ENCODE measurements around the gene MIPOL1. TPM values are rescaled to one million over a fixed set of nuclear protein-coding genes. Genes with fewer than 3 reads are reported as not detected.
"Not testable (repeated sequence)": the region's sequence is repeated elsewhere in the genome, so short reads cannot be mapped to it uniquely, and the experiment has no call there.

MIPOL1 gene
- total and polyA plus RNA-seq, 5 donors: 3.9 to 13.2 (median 11.3) TPM

DNA sequence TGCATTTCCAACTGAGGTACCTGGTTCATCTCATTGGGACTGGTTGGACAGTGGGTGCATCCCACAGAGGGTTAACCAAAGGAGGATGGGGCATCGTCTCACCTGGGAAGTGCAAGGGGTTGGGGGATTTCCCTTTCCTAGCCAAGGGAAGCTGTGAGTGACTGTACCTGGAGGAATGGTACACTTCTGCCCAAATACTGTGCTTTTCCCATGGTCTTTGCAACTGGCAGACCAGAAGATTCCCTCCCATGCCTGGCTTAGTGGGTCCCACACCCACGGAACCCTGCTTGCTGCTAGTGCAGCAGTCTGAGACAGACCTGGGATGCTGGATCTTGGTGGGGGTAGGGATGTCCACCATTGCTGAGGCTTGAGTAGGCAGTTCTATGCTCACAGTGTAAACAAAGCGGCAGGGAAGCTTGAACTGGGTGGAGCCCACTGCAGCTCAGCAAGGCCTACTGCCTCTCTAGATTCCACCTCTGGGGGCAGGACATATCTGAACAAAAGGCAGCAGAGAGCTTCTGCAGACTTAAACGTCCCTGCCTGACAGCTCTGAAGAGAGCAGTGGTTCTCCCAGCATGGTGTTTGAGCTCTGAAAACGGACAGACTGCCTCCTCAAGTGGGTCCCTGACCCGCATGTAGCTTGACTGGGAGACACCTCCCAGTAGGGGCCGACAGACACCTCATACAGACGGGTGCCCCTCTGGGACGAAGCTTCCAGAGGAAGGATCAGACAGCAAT lies 9.7 kb upstream of the MIPOL1 start:
- WGBS: 66% methylated on average over 9 of the region's 9 CpGs
- H3K4me1 ChIP-seq (ENCODE audit: control insufficient read depth, insufficient read depth, low read length); H3K4me3 ChIP-seq (ENCODE audit: low read length); ATAC-seq; H3K9me3 ChIP-seq (ENCODE audit: control insufficient read depth, low read length); intact Hi-C loops (cut with DNase I); H3K27me3 ChIP-seq (ENCODE audit: control insufficient read depth, insufficient read depth); H3K27ac ChIP-seq (ENCODE audit: low read length); DNase-seq: not testable (repeated sequence)

DNA sequence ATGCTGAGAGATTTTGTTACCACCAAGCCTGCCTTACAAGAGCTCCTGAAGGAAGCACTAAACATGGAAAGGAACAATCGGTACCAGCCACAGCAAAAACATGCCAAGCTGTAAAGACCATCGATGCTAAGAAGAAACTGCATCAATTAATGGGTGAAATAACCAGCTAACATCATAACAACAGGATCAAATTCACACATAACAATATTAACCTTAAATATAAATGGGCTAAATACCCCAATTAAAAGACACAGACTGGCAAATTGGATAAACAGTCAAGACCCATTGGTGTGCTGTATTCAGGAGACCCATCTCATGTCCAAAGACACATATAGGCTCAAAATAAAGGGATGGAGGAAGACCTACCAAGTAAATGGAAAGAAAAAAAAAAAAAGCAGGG lies 8.0 kb upstream of the MIPOL1 start:
- intact Hi-C loops (cut with DNase I); H3K9me3 ChIP-seq (ENCODE audit: control insufficient read depth, low read length); H3K4me3 ChIP-seq (ENCODE audit: low read length); H3K27me3 ChIP-seq (ENCODE audit: control insufficient read depth, insufficient read depth); ATAC-seq; H3K4me1 ChIP-seq (ENCODE audit: control insufficient read depth, insufficient read depth, low read length); DNase-seq; H3K27ac ChIP-seq (ENCODE audit: low read length): not testable (repeated sequence)
- 92% methylated on average over 2 of the region's 2 CpGs for WGBS

DNA sequence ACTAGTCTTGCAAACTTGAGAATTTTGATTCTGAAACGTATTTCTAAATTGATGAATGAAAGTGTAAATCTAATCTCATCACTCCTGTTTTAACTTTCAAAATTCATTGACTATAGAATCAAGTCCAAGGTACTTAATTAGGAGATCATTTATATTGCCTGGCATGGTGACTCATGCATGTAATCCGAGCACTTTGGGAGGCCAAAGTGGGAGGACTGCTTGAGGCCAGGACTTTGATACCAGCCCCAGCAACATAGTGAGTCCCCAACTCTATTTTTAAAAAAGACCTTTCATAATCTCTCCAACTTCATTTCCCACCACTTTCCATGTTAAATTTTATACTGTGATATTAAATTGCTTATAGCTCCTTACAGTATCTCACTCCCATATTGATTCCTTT lies 3.0 kb upstream of the MIPOL1 start:
- Histone ChIP-seq H3K4me1 (ENCODE audit: control insufficient read depth, insufficient read depth, low read length) (no peaks in the 10 kb centered on the region), H3K9me3 (ENCODE audit: control insufficient read depth, low read length) (no peaks in the 10 kb centered on the region), H3K4me3 (ENCODE audit: low read length) (no peak overlapping the region), H3K27me3 (ENCODE audit: control insufficient read depth, insufficient read depth) (no peaks in the 10 kb centered on the region), H3K27ac (ENCODE audit: low read length) (no peak overlapping the region)
- no peak for DNase-seq
- WGBS: 85% methylated on average over 2 of the region's 2 CpGs
- intact Hi-C loops (cut with DNase I): no loop called here
- ATAC-seq: no peak

DNA sequence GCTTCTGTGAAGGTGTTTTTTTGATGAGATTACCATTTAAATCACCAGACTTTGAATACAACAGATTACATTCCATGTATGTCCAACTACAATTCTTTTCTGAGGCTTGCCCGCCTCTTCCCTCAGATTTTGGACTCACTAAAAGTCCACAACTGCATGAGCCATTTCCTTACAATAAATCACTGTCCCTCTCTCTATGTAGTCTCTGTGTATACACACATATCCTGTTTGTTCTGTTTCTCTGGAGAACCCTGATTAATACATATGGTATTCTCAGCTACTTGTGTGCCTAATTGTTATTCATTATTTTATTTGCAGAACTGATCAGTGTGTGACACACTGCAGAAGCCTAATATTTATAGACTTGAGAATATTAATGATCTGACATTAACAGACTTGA lies 2.4 kb upstream of the MIPOL1 start:
- intact Hi-C loops (cut with DNase I): no loop called here

DNA sequence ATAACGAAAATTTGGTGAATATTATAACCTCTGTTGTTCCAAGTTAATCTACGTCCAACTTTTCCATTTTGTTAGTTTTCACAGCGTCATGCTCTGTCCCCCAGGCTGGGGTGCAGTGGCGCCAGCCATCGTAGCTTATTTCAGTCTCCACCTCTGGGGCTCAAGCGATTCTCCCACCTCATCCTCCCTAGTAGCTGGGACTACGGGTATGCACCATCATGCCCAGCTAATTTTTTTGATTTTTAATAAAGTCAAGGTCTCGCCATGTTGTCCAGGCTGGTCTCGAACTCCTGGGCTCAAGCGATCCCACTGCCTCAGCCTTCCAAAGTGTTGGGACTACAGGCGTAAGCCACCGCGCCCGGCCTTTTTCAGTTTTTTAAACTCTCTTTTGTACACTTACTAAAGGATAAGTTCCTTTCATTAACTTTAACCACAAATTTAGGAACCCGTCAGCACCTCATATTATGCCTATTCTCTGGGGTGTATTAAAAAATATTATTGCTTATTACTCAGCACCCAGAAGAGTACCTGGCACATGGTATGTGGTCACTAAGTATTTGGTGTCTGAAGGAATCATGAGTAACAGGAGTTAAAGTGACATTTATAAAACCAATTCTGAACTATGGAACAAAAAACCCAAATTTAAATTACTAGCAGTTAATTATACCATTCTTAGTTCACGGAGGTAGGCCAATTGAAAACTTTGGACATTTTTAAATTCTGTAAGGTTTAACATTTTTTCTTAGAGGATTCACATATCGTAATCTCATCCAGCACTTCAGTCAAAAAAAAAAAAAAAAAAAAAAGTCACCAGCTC lies 925 bp upstream of the MIPOL1 start:
- no peaks in the 10 kb centered on the region for H3K27me3 ChIP-seq (ENCODE audit: control insufficient read depth, insufficient read depth)
- no peaks in the 10 kb centered on the region for H3K4me1 ChIP-seq (ENCODE audit: control insufficient read depth, insufficient read depth, low read length)
- intact Hi-C loops (cut with DNase I): no loop called here
- peak overlapping the region; percentile 90 for H3K27ac ChIP-seq (ENCODE audit: low read length)
- WGBS: 91% methylated on average over 17 of the region's 17 CpGs
- DNase-seq (peak in 1 of 3 donors; percentile 8), ATAC-seq (no peak)
- no peaks in the 10 kb centered on the region for H3K9me3 ChIP-seq (ENCODE audit: control insufficient read depth, low read length)
- peak overlapping the region; percentile 61 for H3K4me3 ChIP-seq (ENCODE audit: low read length)

More for the DNA sequence above, 2.4 kb upstream of the MIPOL1 start:
- ATAC-seq: no peak
- Histone ChIP-seq H3K27ac (ENCODE audit: low read length) (no peak overlapping the region), H3K4me3 (ENCODE audit: low read length) (no peak overlapping the region), H3K4me1 (ENCODE audit: control insufficient read depth, insufficient read depth, low read length) (no peaks in the 10 kb centered on the region), H3K9me3 (ENCODE audit: control insufficient read depth, low read length) (no peaks in the 10 kb centered on the region), H3K27me3 (ENCODE audit: control insufficient read depth, insufficient read depth) (no peaks in the 10 kb centered on the region)
- 69% methylated on average over 1 of the region's 1 CpG for WGBS
- no peak for DNase-seq

DNA sequence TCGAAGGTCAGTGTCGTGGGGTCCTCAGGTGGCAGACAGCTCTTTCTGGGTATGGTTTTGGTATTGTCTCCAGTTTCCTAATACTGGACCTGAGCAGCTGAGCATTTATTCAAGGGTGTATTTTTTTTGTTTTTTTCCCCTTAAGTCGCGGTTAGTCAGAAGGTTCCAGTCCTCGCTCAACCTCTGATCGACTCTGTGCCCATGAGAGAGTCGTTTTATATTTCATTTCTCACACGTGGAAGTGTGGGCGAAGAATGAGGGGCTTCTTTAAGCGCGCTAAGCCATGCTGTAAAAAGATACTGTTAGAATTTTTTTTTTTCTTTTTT lies 499 bp downstream of the MIPOL1 start:
- ATAC-seq (peak in 1 of 2 donors; percentile 14), DNase-seq (no peak)
- Histone ChIP-seq H3K4me3 (ENCODE audit: low read length) (peak overlapping the region; percentile 61), H3K9me3 (ENCODE audit: control insufficient read depth, low read length) (no peaks in the 10 kb centered on the region), H3K27me3 (ENCODE audit: control insufficient read depth, insufficient read depth) (no peaks in the 10 kb centered on the region), H3K27ac (ENCODE audit: low read length) (peak overlapping the region; percentile 69), H3K4me1 (ENCODE audit: control insufficient read depth, insufficient read depth, low read length) (no peaks in the 10 kb centered on the region)
- WGBS: 14% methylated on average over 11 of the region's 11 CpGs
- intact Hi-C loops (cut with DNase I): no loop called here

DNA sequence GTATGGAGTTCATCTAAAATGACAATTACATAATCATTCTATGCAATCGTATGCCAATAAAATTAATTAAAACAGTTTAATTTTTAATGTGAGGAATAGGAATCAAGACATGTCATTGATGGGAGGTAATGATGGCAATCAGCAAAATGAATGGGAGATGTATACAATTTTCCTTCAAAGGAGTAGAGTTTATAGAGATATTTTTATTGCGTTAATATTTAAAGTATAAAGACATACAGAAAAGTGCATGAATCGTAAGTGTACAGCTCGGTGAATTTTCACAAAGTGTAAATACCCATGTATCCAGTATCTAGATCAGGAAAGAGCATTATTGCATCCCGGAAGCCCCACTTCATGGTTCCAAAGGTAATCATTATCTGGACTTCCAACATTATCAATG lies 1.2 kb downstream of the MIPOL1 start:
- ATAC-seq (no peak), DNase-seq (no peak)
- Histone ChIP-seq H3K27ac (ENCODE audit: low read length) (no peak overlapping the region), H3K9me3 (ENCODE audit: control insufficient read depth, low read length) (no peaks in the 10 kb centered on the region), H3K27me3 (ENCODE audit: control insufficient read depth, insufficient read depth) (no peaks in the 10 kb centered on the region), H3K4me3 (ENCODE audit: low read length) (peak overlapping the region; percentile 61), H3K4me1 (ENCODE audit: control insufficient read depth, insufficient read depth, low read length) (no peaks in the 10 kb centered on the region)
- WGBS: 94% methylated on average over 5 of the region's 5 CpGs
- intact Hi-C loops (cut with DNase I): no loop called here

DNA sequence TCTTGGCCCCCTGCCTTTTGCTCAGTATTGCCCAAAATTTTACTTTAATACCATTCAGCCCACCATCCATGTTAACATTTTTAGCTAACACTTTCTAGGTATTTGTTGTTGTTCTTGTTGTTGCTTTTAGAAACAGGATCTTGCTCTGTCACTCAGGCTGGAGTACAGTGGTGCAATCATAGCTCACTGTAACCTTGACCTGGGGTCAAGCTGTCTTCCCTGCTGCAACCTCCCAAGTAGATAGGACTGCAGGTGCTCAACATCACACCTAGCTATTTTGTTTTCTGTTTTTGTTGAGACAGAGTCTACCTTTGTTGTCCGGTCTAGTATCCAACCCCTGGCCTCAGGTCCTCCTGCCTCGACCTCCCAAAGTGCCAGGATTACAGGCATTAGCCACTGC lies 4.0 kb downstream of the MIPOL1 start:
- WGBS: 96% methylated on average over 2 of the region's 2 CpGs
- Histone ChIP-seq H3K9me3 (ENCODE audit: control insufficient read depth, low read length) (no peaks in the 10 kb centered on the region), H3K27ac (ENCODE audit: low read length) (no peak overlapping the region), H3K4me3 (ENCODE audit: low read length) (no peak overlapping the region), H3K27me3 (ENCODE audit: control insufficient read depth, insufficient read depth) (no peaks in the 10 kb centered on the region), H3K4me1 (ENCODE audit: control insufficient read depth, insufficient read depth, low read length) (no peaks in the 10 kb centered on the region)
- intact Hi-C loops (cut with DNase I): no loop called here
- DNase-seq (no peak), ATAC-seq (no peak)

DNA sequence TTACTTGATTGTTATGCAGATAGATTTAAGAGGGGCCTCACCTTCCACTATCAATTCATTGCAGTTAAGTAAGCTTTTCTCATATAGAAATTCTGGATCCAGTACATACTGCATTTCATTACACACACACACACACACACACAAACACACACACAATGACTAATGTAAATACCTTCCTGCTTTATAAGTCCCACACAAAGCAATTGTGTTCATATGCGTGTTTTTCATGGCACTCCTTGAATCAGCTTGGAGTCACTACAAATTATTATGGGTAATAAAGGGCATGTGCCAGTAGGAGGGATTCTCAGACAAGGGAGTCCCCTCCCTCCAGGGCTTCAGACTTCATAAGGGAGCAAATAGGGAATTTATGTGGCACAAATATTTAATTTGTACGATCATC lies 4.5 kb downstream of the MIPOL1 start:
- Histone ChIP-seq H3K27ac (ENCODE audit: low read length) (no peak overlapping the region), H3K4me1 (ENCODE audit: control insufficient read depth, insufficient read depth, low read length) (no peaks in the 10 kb centered on the region), H3K9me3 (ENCODE audit: control insufficient read depth, low read length) (no peaks in the 10 kb centered on the region), H3K27me3 (ENCODE audit: control insufficient read depth, insufficient read depth) (no peaks in the 10 kb centered on the region), H3K4me3 (ENCODE audit: low read length) (no peak overlapping the region)
- WGBS: 90% methylated on average over 2 of the region's 2 CpGs
- no peak for DNase-seq
- intact Hi-C loops (cut with DNase I): no loop called here
- no peak for ATAC-seq

DNA sequence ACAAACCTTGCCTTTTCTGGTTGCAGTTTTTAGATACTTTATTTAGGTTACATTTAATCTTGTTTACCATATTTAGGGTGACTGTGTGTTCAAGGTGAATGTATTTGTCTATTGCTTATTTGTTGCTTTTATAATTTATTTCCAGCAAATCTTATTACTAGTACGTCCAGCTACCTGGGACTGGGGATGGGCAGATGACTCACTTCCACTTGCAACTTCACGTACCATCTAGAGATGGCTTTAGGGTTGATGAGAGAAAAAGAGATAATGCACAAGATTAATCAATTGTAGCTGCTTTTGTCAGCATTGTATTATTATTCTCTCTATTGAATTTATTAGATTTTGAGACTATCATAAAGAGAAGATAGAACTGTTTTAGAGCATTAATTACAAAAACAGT lies 5.1 kb downstream of the MIPOL1 start:
- H3K27ac ChIP-seq (ENCODE audit: low read length): no peak overlapping the region
- DNase-seq (no peak), ATAC-seq (no peak)
- no peak overlapping the region for H3K4me3 ChIP-seq (ENCODE audit: low read length)
- intact Hi-C loops (cut with DNase I): no loop called here
- no peaks in the 10 kb centered on the region for H3K9me3 ChIP-seq (ENCODE audit: control insufficient read depth, low read length)
- whole genome bisulfite sequencing: 85% methylated on average over 2 of the region's 2 CpGs
- no peaks in the 10 kb centered on the region for H3K4me1 ChIP-seq (ENCODE audit: control insufficient read depth, insufficient read depth, low read length)
- no peaks in the 10 kb centered on the region for H3K27me3 ChIP-seq (ENCODE audit: control insufficient read depth, insufficient read depth)

DNA sequence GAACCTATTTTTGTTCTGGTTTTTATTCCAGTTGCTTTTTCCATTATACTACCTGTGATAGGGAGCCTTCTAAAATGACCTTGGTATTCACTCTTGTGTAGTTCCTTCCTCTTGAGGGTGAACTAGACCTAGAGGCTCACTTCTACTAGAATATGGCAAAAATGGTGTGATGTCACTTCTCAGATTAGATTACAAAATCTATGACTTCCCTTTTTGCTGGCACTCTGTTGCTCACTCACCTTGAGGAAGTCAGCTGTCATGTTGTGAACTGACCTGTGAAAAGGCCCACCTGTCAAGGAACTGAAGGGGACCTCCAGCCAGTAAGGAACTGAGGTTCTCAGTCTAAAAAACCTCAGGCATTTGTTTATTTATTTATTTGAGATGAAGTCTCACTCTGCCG lies 5.7 kb downstream of the MIPOL1 start:
- Histone ChIP-seq H3K4me3 (ENCODE audit: low read length) (no peak overlapping the region), H3K27ac (ENCODE audit: low read length) (no peak overlapping the region), H3K27me3 (ENCODE audit: control insufficient read depth, insufficient read depth) (no peaks in the 10 kb centered on the region), H3K9me3 (ENCODE audit: control insufficient read depth, low read length) (no peaks in the 10 kb centered on the region), H3K4me1 (ENCODE audit: control insufficient read depth, insufficient read depth, low read length) (no peaks in the 10 kb centered on the region)
- ATAC-seq (no peak), DNase-seq (no peak)
- intact Hi-C loops (cut with DNase I): no loop called here
- 89% methylated on average over 1 of the region's 1 CpG for WGBS

Data from right cardiac atrium (tissue), 5 donors.